Measurements from ENCODE around the gene QPRT.
A peak's percentile ranks its signal among the peaks of the same experiment; 100 is the strongest.
"Not testable (repeated sequence)": the region's sequence is repeated elsewhere in the genome, so short reads cannot be mapped to it uniquely, and the experiment has no call there.

Gene QPRT

DNA sequence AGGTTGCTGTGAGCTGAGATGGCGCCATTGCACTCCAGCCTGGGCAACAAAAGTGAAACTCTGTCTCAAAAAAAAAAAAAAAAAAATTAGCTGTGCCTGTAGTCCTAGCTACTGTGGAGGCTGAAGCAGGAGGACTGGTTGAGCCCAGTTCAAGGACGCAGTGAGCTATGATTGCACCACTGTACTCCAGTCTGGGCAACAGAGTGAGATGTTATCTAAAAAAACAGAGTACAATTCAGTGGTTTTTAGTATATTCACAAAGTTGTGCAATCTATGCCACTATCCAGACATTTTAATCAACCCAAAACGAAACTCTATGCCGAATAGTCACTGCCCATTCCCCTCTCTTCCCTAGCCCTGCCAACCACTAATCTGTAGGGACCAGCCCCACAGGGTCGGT lies 41.7 kb downstream of the QPRT start:
- DNase-seq = no peak

- peak; percentile 75 for DNase-seq
Measured at GRCh38 chr16:29721167-29721879, 42.3 kb downstream of the QPRT start.

DNA sequence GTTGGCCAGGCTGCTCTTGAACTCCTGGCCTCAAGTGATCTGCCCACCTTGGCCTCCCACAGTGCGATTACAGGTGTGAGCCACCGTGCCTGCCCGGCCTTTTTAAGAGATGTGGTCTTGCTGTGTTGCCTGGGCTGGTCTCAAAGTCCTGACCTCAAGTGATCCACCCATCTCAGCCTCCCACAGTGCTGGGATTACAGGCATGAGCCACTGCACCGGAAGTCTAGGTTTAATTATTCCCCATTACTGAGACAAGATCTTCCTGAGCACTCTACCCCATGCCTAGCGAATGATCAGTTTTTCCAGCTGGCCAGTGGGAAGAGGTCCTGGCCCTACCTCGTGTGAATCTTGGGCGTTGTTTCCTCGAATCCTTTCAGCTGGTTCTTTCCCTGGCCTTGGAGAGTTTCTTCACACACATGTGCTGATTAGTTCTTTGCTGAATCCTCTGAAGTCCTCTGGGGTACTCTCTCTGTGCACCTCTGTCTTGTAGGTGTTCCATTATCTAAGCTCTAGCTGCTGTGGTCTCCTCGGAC lies 47.9 kb downstream of the QPRT start:
- DNase-seq = no peak

- DNase-seq = no peak
Measured at GRCh38 chr16:29727452-29727851, 48.5 kb downstream of the QPRT start.

GRCh38 chr16:29729116-29729521 lies 50.1 kb downstream of the QPRT start:
- peak; percentile 65 for DNase-seq

GRCh38 chr16:29730649-29731048 lies 51.7 kb downstream of the QPRT start:
- DNase-seq = no peak

- DNase-seq = not testable (repeated sequence)
Measured at GRCh38 chr16:29731768-29732601, 53.0 kb downstream of the QPRT start.

GRCh38 chr16:29734786-29735185 lies 55.8 kb downstream of the QPRT start:
- DNase-seq = no peak

DNA sequence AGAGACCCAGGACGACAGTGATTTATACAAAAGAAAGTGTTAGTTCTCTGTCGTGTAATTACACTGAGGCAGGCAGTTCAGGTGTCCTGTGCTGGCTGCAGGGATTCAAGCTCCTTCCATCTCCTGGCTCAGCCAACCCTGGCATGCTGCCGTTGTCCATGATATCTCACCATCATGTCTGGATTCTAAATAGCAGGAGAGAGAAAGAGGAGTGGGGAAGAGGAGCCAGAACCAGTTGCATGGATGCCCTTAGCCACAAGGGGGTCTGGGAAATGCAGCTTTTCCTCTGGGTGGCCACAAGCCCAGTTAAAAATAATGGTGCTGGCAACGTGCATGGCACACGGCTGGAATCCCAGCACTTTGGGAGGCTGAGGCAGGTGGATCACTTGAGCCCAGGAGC lies 57.1 kb downstream of the QPRT start:
- no peak for DNase-seq

DNA sequence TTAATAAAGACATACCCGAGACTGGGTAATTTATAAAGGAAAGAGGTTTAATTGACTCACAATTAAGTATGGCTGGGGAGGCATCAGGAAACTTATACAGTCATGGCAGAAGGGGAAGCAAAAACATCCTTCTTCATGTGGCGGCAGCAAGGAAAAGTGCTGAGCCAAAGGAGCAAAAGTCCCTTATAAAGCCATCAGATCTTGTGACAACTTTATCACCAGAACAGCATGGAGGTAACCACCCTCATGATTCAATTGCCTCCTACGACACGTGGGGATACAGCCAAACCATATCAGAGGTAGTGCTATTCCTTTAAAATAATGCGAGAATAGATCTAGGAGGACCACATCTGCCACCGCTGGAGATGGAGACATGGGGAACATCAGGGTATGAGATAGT lies 57.8 kb downstream of the QPRT start:
- DNase-seq = no peak

DNA sequence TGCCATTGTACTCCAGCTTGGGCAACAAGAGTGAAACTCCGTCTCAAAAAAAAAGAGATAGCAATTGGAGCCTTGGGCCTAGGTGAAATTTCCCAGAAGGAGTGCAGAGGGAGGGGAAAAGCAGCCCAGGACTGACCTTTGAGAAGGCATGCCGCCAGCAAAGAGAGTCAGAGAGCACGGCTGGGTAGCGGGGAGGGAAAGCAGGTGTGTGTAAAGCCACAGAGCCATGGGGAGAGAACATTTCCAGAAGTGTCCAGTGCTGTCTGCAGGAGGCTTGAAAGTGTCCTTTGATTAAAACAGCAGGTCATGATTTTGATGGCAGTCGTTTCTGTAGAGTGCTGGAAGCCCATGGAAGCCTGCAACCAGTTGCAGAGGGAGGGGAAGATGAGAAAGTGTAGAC lies 58.7 kb downstream of the QPRT start:
- no peak for DNase-seq

DNA sequence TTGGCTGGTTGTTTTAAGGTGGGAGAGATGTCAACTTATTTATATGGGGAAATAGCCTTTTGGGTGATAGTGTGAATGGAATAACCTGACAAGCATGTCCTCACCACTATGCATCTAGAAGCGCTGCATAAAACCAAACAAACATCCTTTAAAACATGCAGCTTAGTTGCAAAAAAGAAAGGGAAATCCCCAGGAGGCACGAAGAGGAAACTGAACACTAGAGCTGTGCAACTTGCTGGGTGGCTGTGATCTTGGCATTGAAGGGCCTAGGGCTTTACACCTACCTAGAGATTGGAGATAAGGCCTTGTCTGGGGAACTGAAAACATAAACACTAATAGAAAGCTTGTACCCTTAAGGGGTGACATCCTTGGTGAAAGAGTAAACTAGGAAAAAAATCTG lies 59.5 kb downstream of the QPRT start:
- DNase-seq = no peak

DNA sequence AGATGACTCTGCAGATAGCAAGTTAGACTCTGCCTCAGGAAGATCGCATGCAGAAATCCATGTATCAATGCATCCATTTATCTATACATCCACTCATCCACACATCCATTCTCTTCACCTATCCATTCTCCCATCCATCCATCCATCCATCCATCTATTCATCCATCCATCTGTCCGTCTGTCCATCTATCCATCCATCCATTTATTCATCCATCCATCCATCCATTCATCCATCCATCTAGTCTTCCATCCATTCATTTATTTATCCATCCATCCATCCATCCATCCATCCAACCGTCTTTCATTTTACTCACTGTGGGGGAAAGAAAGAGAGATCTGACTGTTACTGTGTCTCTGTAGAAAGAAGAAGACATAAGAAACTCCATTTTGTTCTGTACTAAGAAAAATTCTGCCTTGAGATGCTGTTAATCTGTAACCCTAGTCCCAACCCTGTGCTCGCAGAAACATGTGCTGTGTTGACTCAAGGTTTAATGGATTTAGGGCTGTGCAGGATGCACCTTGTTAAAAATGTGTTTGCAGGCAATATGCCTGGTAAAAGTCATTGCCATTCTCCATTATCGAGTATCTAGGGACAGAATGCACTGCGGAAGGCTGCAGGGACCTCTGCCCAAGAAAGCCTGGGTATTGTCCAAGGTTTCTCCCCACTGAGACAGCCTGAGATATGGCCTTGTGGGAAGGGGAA lies 61.1 kb downstream of the QPRT start:
- not testable (repeated sequence) for DNase-seq

- DNase-seq = not testable (repeated sequence)
Measured at GRCh38 chr16:29740630-29741015, 61.6 kb downstream of the QPRT start.

DNA sequence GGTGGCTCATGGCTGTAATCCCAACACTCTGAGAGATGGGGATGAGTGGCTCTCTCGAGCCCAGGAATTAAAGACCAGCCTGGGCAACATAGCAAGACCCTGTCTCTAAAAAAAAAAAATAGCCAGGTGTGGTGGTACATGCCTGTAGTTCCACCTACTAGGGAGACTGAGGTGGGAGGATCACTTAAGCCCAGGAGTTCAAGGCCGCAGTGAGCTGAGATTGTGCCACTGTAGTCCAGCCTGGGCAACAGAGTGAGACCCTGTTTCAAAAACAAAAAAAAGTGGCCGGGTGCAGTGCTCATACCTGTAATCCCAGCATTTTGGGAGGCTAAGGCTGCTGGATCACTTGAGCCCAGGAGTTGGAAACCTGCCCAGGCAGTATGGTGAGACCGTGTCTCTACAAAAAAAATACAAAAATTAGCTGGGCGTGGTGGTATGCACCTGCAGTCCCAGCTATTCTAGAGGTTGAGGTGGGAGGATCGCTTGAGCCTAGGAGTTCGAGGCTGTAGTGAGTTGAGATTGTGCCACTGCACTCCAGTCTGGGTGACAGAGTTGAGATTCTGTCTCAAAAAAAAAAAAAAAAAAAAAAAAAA lies 63.8 kb downstream of the QPRT start:
- DNase-seq = no peak

- no peak for DNase-seq
Measured at GRCh38 chr16:29743475-29743826, 64.5 kb downstream of the QPRT start.

- no peak for DNase-seq
Measured at GRCh38 chr16:29743827-29744531, 65.0 kb downstream of the QPRT start.

DNA sequence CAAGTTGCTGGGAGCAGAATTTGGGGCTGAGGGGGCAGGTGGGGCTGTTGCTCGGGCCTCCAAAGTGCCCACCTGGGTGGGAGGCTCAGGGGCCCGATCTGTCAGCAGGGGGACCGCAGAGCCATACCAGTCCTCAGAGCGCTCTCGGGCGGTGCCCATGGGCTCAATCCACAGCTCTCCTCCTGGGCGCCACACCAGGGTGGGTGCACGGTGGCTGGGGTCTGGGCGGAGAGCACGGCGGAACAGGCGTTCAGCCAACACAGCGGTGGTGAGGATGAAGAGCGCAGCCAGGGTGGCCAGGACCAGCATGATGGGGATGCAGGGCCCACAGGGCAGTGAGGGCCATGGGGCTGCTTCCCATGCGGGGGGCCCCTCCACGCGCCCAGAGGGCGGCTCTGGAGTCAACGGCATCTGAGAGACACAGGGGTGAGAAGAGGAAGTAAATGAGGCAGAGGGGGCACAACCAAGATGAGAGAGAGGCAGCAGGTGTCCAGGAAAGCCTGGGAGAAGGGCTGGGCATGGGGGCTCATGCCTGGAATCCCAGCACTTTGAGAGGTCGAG lies 65.6 kb downstream of the QPRT start:
- no peak for DNase-seq

GRCh38 chr16:29745121-29745852 lies 66.3 kb downstream of the QPRT start:
- no peak for DNase-seq

- DNase-seq = no peak
Measured at GRCh38 chr16:29745853-29746345, 66.9 kb downstream of the QPRT start, which contains the start of gene C16orf54. Gene C16orf54, minus strand, starts transcription at chr16:29745990. Its CDS starts 1,039 bp downstream, at chr16:29744951.

GRCh38 chr16:29746518-29746917 lies 67.5 kb downstream of the QPRT start:
- not testable (repeated sequence) for DNase-seq

All from DMS53 (cell line).